ENCODE measurements around the gene TJP2.

The TJP2 gene

DNA sequence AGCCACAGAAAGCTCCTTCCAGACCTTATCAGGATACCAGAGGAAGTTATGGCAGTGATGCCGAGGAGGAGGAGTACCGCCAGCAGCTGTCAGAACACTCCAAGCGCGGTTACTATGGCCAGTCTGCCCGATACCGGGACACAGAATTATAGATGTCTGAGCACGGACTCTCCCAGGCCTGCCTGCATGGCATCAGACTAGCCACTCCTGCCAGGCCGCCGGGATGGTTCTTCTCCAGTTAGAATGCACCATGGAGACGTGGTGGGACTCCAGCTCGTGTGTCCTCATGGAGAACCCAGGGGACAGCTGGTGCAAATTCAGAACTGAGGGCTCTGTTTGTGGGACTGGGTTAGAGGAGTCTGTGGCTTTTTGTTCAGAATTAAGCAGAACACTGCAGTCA lies 80.1 kb downstream of the TJP2 start:
- TF ChIP-seq, protein P1, sequence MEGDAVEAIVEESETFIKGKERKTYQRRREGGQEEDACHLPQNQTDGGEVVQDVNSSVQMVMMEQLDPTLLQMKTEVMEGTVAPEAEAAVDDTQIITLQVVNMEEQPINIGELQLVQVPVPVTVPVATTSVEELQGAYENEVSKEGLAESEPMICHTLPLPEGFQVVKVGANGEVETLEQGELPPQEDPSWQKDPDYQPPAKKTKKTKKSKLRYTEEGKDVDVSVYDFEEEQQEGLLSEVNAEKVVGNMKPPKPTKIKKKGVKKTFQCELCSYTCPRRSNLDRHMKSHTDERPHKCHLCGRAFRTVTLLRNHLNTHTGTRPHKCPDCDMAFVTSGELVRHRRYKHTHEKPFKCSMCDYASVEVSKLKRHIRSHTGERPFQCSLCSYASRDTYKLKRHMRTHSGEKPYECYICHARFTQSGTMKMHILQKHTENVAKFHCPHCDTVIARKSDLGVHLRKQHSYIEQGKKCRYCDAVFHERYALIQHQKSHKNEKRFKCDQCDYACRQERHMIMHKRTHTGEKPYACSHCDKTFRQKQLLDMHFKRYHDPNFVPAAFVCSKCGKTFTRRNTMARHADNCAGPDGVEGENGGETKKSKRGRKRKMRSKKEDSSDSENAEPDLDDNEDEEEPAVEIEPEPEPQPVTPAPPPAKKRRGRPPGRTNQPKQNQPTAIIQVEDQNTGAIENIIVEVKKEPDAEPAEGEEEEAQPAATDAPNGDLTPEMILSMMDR (IDR thresholded peaks at IDR 0.05), result no peak

DNA sequence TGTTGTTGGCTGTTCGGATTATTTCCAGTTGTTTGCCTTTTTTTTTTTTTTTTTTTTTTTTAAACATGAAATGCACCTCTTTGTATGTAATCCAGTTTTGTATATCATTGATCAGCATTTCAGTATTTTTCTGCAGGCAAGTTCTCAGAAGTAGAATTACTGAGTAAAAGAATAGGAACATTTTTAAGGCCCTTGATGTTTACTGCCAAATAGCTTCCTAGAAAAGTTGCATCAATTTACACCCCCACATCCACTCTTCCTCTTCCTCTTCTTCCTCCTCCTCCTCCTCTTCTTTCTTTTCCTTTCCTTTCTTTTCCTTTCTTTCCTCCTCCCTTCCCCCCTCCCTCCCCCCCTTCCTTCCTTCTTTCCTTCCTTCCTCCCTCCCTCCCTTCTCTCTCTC lies 81.5 kb downstream of the TJP2 start:
- TF ChIP-seq, protein P1 (IDR thresholded peaks at IDR 0.05), result no peak

DNA sequence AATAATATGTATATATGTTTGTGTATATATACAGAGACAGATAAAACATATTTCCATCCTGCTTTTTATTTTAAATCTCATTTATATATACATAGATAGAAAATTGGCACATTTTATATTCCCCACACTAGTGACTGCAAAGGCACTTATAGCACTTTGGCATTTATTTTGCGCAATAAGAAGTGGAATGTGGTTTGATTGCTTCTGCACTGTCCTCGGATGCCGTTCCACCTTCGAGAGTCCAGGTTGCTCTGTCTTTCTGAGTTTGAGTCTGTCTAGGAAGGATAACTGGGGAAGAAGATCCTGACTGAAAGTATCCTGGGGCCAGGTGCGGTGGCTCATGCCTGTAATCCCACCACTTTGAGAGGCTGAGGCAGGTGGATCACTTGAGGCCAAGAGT lies 84.5 kb downstream of the TJP2 start:
- TF ChIP-seq, protein P1 (IDR thresholded peaks at IDR 0.05), result no peak

DNA sequence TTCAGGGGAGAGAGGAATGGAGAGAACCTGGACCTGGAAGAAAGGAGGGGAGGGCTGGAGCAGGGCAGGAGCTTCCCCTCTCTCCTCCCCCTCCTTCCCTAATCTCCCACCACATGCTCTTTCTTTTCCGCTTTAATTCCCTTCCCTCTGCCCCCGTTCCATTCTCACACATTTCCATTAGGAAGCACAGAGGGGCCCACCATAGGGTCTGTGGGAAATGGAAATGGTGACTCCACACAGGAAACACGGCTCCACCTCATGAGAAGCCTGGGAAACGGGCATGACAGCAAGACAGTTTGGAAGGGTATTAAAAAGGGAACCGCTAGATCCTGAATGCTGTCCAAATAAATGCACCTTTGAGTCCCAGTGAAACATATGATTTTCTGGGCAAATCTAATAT lies 86.1 kb downstream of the TJP2 start:
- TF ChIP-seq, protein P1 (IDR thresholded peaks at IDR 0.05), result no peak

DNA sequence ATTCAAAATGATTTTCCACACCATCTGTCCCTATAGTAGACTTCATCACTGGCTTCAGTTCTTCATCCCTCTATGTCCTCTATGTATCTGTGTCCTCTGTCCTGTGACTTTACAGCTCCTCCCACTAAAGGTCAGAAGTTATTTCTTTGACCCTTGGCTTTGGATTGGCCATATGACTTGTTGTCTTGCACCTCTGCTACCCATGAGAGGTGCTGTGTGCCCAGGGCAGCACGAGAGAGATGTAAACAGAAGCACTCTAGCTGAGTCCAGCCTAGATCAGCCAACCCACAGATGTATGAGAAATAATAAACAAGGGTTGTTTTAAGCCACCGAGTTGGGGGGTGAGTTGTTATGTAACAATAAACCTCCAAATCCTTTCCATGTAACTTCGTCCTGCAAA lies 87.6 kb downstream of the TJP2 start:
- TF ChIP-seq, protein P1 (IDR thresholded peaks at IDR 0.05), result no peak

DNA sequence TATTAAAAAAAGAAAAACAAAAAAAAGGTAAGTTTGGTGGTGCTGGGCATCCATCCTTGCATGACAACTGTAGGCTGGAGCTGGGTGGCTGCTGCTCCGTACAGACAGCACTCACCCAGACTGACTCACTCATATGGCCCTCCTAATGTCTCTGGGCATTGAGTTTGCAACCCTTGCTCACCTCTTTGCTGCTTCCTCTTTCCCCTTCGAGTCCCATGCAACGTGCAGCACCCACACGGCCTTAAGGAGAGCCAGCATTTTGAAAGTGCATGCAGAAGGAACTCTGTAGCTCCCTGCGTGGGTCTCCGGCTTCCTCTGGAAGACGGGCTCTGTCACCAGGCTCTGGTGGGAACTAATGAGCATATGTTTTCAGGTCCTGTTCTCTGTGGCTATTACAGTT lies 90.4 kb downstream of the TJP2 start:
- TF ChIP-seq, protein P1 (IDR thresholded peaks at IDR 0.05), result no peak

DNA sequence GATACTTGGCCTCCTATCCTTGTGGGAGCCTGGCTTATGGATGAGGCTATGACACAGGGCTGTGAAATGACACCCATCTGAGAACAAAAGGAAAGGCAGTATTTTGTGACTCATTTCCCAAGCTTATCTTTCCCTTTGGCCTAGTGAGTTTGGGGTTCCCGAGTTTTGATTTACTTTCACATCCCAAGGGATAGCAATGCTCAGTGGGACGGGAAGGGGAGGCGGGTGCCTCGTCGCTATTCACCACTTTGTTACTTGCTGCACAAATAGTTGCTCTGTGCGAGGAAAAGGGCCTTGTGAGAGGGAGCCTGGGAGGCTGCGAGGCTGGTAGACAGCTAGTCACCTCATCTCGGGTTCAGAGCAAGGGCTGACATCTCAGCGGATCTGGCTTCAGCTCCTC lies 91.8 kb downstream of the TJP2 start:
- TF ChIP-seq, protein P1 (IDR thresholded peaks at IDR 0.05), result no peak

DNA sequence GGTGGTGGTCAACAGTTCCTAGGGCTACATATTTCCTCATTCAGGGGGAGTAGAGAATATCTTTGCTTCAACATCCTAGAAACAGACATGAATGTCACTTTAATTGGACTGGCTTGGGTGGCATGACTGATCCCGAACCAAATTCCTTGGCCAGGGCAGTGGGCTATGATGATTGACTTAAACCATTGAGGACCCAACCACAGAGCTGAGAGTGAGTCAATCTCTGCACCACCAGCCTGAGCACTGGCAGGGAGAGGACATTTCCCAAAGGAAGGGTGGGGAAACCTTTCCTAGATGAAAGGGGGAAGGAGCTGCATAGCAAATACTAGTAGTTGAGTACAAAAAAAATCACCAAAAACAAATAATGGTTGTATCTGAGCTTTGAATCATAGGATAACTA lies 98.1 kb downstream of the TJP2 start:
- TF ChIP-seq, protein P1 (IDR thresholded peaks at IDR 0.05), result no peak

Measured in LNCAP (cell line).